Panc1 (cell line): ENCODE measurements around the gene KAT2B. TPM values are rescaled to one million over a fixed set of nuclear protein-coding genes. Genes with fewer than 3 reads are reported as not detected.

Experiments
- ATAC-seq: fragments of 200-7000 bp; cut with Tn5 transposase; 2 replicates; pipeline ENCODE4 v1.9.1; 2020; ENCODE audit warnings: mild to moderate bottlenecking, moderate library complexity
- BruUV-seq: library from RNA; stranded (reverse); fragments of 400-500 nt; replicated peaks from 2 replicates; lab custom pipeline; 2021; lab: Mats Ljungman, UMichigan
- CTCF ChIA-PET: fragments of 300-600 bp; sonication (Branson Sonifier 250); formaldehyde crosslinking; loops from one replicate; lab custom pipeline; 2022; ENCODE audit warnings: antibody characterized with exemption; lab: Charles Lee
- POLR2A ChIA-PET: fragments of 300-600 bp; sonication (Branson Sonifier 250); formaldehyde crosslinking; loops from one replicate; lab custom pipeline; 2022; ENCODE audit warnings: antibody characterized with exemption; lab: Charles Lee
- DNase-seq: peaks from one replicate; pipeline ENCODE4 v3.0.0-alpha.2; 2010; ENCODE audit warnings: low read depth, low spot score
- H3K27ac ChIP-seq: 2 replicates; pipeline ENCODE4 v1.5.1; 2011; ENCODE audit warnings: mild to moderate bottlenecking, low read length, inconsistent platforms
- H3K27me3 ChIP-seq: fragments of 200-500 bp; sonication (Bioruptor generic); 2 replicates; pipeline ENCODE4 v1.6.0; 2014; ENCODE audit warnings: low read length, inconsistent platforms; ENCODE audit not compliant: control insufficient read depth, insufficient read depth
- H3K36me3 ChIP-seq: fragments of 200-500 bp; sonication (Bioruptor generic); 2 replicates; pipeline ENCODE4 v1.5.1; 2014; ENCODE audit warnings: inconsistent platforms, mild to moderate bottlenecking, low read length, moderate library complexity; ENCODE audit not compliant: control insufficient read depth, insufficient read depth
- H3K4me1 ChIP-seq: 2 replicates; pipeline ENCODE4 v1.5.1; 2011; ENCODE audit warnings: inconsistent platforms, mild to moderate bottlenecking, low read length, moderate library complexity; ENCODE audit not compliant: control insufficient read depth, insufficient read depth
- H3K4me3 ChIP-seq, 2 experiments: 2 replicates each; pipeline ENCODE4 v1.5.1; 2011 to 2012; ENCODE audit warnings: low read depth in 2 of 2, low read length in 2 of 2, mild to moderate bottlenecking in 2 of 2, inconsistent platforms in 1 of 2, moderate library complexity in 1 of 2
- H3K9me3 ChIP-seq: fragments of 200-500 bp; sonication (Bioruptor generic); 2 replicates; pipeline ENCODE4 v1.5.1; 2014; ENCODE audit warnings: low read depth, mild to moderate bottlenecking, inconsistent platforms, low read length, moderate library complexity; ENCODE audit not compliant: control insufficient read depth, insufficient read depth
- CTCF ChIP-seq: fragments of 450-650 bp; IDR thresholded peaks from 2 replicates; pipeline ENCODE4 v1.5.1; 2017; ENCODE audit warnings: mild to moderate bottlenecking
- POLR2AphosphoS5 ChIP-seq: IDR thresholded peaks from 2 replicates; pipeline ENCODE4 v1.6.1; 2012; ENCODE audit warnings: mild to moderate bottlenecking, low read depth, low read length, moderate library complexity
- REST ChIP-seq, 2 experiments: IDR thresholded peaks; 2 replicates each; pipeline ENCODE4 v1.6.1; 2011 to 2012; ENCODE audit warnings: low read depth in 2 of 2, control low read depth in 1 of 2, low read length in 1 of 2, mild to moderate bottlenecking in 1 of 2, moderate library complexity in 1 of 2; ENCODE audit not compliant: insufficient read depth in 1 of 2
- SIN3A ChIP-seq: IDR thresholded peaks from 2 replicates; pipeline ENCODE4 v1.6.1; 2012; ENCODE audit warnings: low read depth, mild to moderate bottlenecking, low read length, moderate library complexity, borderline replicate concordance; ENCODE audit not compliant: insufficient read depth
- TCF7L2 ChIP-seq: IDR thresholded peaks from 2 replicates; pipeline ENCODE4 v1.6.1; 2011; ENCODE audit warnings: mild to moderate bottlenecking, low read depth, low read length, inconsistent platforms
- in situ Hi-C: cut with HindIII; loops from 2 replicates; pipeline ENCODE4 v1.10.0; 2016; ENCODE audit warnings: low sequenced_read_pairs, low pct_unique_long_range_greater_than_20kb
- intact Hi-C: fragments of 100-400 bp; cut with micrococcal nuclease; formaldehyde crosslinking; loops from one replicate; pipeline ENCODE4 v1.10.0; 2022; ENCODE audit not compliant: unreplicated experiment
- total RNA-seq: library from RNA; stranded (reverse); gene quantifications from one replicate; pipeline ENCODE4 v1.2.1, GENCODE V29; 2021; ENCODE audit not compliant: unreplicated experiment

KAT2B gene
- total RNA-seq, 1 experiment from 2014 or later: 16.4 TPM

DNA sequence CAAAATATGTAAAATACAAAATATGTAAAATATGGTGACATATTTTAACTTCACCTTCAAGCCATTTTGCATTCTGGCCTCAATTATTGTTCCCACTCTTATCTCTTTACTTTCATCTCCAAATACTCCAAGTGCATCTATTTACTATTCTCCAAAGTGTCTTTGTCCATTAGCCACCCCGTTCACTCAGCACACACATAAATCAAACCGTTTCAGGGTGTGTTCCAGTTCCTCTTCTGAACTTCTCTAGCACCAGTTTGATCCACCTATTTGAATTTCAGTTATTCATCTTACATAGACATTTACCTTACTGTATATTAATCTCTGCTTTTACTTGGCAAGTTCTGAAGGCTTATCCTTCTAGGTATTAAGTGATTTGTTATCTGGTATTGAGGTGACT is 100.6 kb downstream of the KAT2B start:
- no peaks in the 10 kb centered on the region for H3K9me3 ChIP-seq
- BruUV-seq: no TSS peak
- no peak for TF ChIP-seq TCF7L2
- TF ChIP-seq REST (IDR thresholded peaks at IDR 0.05; ENCODE audit: insufficient read depth in 1 of 2, low read depth in 2 of 2, low read length in 1 of 2): no peak
- no peak for TF ChIP-seq CTCF
- TF ChIP-seq POLR2AphosphoS5: no peak
- TF ChIP-seq SIN3A: no peak
- no peaks in the 10 kb centered on the region for H3K27me3 ChIP-seq
- DNase-seq: no peak
- H3K4me3 ChIP-seq: no peak overlapping the region
- ChIA-PET POLR2A (no interaction called here), CTCF (no interaction called here)
- no peaks in the 10 kb centered on the region for H3K4me1 ChIP-seq
- H3K27ac ChIP-seq: no peak overlapping the region
- intact Hi-C loops (no loop called here), in situ Hi-C loops (no loop called here)
- no peak for ATAC-seq
- no peaks in the 10 kb centered on the region for H3K36me3 ChIP-seq

- no TSS peak for BruUV-seq
- CTCF ChIA-PET: no interaction called here
- ATAC-seq (no peak), DNase-seq (no peak)
- Histone ChIP-seq H3K27ac (no peak overlapping the region), H3K36me3 (no peaks in the 10 kb centered on the region), H3K4me3 (no peak overlapping the region), H3K27me3 (no peaks in the 10 kb centered on the region), H3K9me3 (no peaks in the 10 kb centered on the region), H3K4me1 (no peaks in the 10 kb centered on the region)
- no peak for TF ChIP-seq SIN3A
- TF ChIP-seq REST (IDR thresholded peaks at IDR 0.05; ENCODE audit: insufficient read depth in 1 of 2, low read depth in 2 of 2, low read length in 1 of 2): no peak
- TF ChIP-seq CTCF: no peak
- no peak for TF ChIP-seq POLR2AphosphoS5
- no peak for TF ChIP-seq TCF7L2
- POLR2A ChIA-PET: no interaction called here
- in situ Hi-C loops: no loop called here
- intact Hi-C loops: no loop called here
Measured at GRCh38 chr3:20141316-20141715, 101.1 kb downstream of the KAT2B start.
